ENCODE data around the gene GNG2.

Gene GNG2

GRCh38 chr14:51859131-51859530 lies 1.3 kb upstream of the GNG2 start:
- Histone ChIP-seq H3K27me3 (replicated peaks; ENCODE audit: insufficient read depth, low read length) (no peaks in the 10 kb centered on the region), H2AFZ (ENCODE audit: low read length) (no peak overlapping the region), H3K4me1 (ENCODE audit: low read length) (no peaks in the 10 kb centered on the region), H3K27ac (ENCODE audit: low read length) (no peak overlapping the region), H3K79me2 (ENCODE audit: low read length) (no peaks in the 10 kb centered on the region), H3K9me3 (replicated peaks; ENCODE audit: insufficient read depth, low read length) (no peaks in the 10 kb centered on the region), H4K20me1 (ENCODE audit: insufficient read depth, low read length) (no peaks in the 10 kb centered on the region), H3K4me2 (ENCODE audit: low read depth, low read length) (no peak overlapping the region), H3K36me3 (replicated peaks; ENCODE audit: insufficient read depth, low read length) (no peaks in the 10 kb centered on the region), H3F3A (ENCODE audit: insufficient read depth, low read length) (no peaks in the 10 kb centered on the region), H3K9ac (ENCODE audit: low read length) (no peak overlapping the region), H3K9me2 (replicated peaks; ENCODE audit: insufficient read depth, low read length) (no peaks in the 10 kb centered on the region), H3K4me3 (ENCODE audit: low read length) (no peak overlapping the region)
- no peak for DNase-seq
- TF ChIP-seq CTCF (IDR thresholded peaks at IDR 0.05; ENCODE audit: low read length) (no peak), EZH2phosphoT487 (IDR thresholded peaks at IDR 0.05; ENCODE audit: low read length) (no peak), EZH2 (optimal IDR thresholded peaks at IDR 0.05; ENCODE audit: low read depth, low read length) (no peak)

GRCh38 chr14:51860825-51861499 lies 550 bp downstream of the GNG2 start:
- peak overlapping the region; percentile 86 for H3K4me2 ChIP-seq (ENCODE audit: low read depth, low read length)
- peak overlapping the region; percentile 61; the same call in 1 of the 2 replicates for H2AFZ ChIP-seq (ENCODE audit: low read length)
- peak overlapping the region; percentile 18; the same call in 1 of the 2 replicates for H3K27ac ChIP-seq (ENCODE audit: low read length)

GRCh38 chr14:51862176-51862796 lies 1.9 kb downstream of the GNG2 start:
- Histone ChIP-seq H3K4me2 (ENCODE audit: low read depth, low read length) (peak overlapping the region; percentile 86), H3K4me3 (ENCODE audit: low read length) (peak overlapping the region; percentile 60), H3K36me3 (replicated peaks; ENCODE audit: insufficient read depth, low read length) (no peaks in the 10 kb centered on the region), H3K9me2 (replicated peaks; ENCODE audit: insufficient read depth, low read length) (no peaks in the 10 kb centered on the region), H3F3A (ENCODE audit: insufficient read depth, low read length) (no peaks in the 10 kb centered on the region), H3K4me1 (ENCODE audit: low read length) (no peaks in the 10 kb centered on the region), H3K79me2 (ENCODE audit: low read length) (no peaks in the 10 kb centered on the region), H3K9ac (ENCODE audit: low read length) (peak overlapping the region; percentile 6; the same call in 1 of the 2 replicates), H4K20me1 (ENCODE audit: insufficient read depth, low read length) (no peaks in the 10 kb centered on the region), H3K27me3 (replicated peaks; ENCODE audit: insufficient read depth, low read length) (no peaks in the 10 kb centered on the region), H3K27ac (ENCODE audit: low read length) (no peak overlapping the region), H3K9me3 (replicated peaks; ENCODE audit: insufficient read depth, low read length) (no peaks in the 10 kb centered on the region), H2AFZ (ENCODE audit: low read length) (peak overlapping the region; percentile 61)
- no peak for TF ChIP-seq EZH2phosphoT487 (IDR thresholded peaks at IDR 0.05; ENCODE audit: low read length)
- no peak for TF ChIP-seq EZH2 (optimal IDR thresholded peaks at IDR 0.05; ENCODE audit: low read depth, low read length)
- TF ChIP-seq CTCF (IDR thresholded peaks at IDR 0.05; ENCODE audit: low read length), result no peak
- DNase-seq, result peak; percentile 13

More at GRCh38 chr14:51860825-51861499, 550 bp downstream of the GNG2 start:
- Histone ChIP-seq H3K9me3 (replicated peaks; ENCODE audit: insufficient read depth, low read length) (no peaks in the 10 kb centered on the region), H3K79me2 (ENCODE audit: low read length) (no peaks in the 10 kb centered on the region), H3K9ac (ENCODE audit: low read length) (peak overlapping the region; percentile 52; the same call in 1 of the 2 replicates), H3K27me3 (replicated peaks; ENCODE audit: insufficient read depth, low read length) (no peaks in the 10 kb centered on the region), H3K9me2 (replicated peaks; ENCODE audit: insufficient read depth, low read length) (no peaks in the 10 kb centered on the region), H3F3A (ENCODE audit: insufficient read depth, low read length) (no peaks in the 10 kb centered on the region), H3K4me3 (ENCODE audit: low read length) (peak overlapping the region; percentile 60), H3K36me3 (replicated peaks; ENCODE audit: insufficient read depth, low read length) (no peaks in the 10 kb centered on the region), H4K20me1 (ENCODE audit: insufficient read depth, low read length) (no peaks in the 10 kb centered on the region), H3K4me1 (ENCODE audit: low read length) (no peaks in the 10 kb centered on the region)
- DNase-seq, result no peak
- TF ChIP-seq EZH2 (optimal IDR thresholded peaks at IDR 0.05; ENCODE audit: low read depth, low read length), result no peak
- TF ChIP-seq CTCF (IDR thresholded peaks at IDR 0.05; ENCODE audit: low read length), result no peak
- no peak for TF ChIP-seq EZH2phosphoT487 (IDR thresholded peaks at IDR 0.05; ENCODE audit: low read length)

All from MM.1S (cell line).